Spleen (tissue), 7 donors: ENCODE measurements around the gene ACSS3.

ENCODE experiments used
- CTCF ChIP-seq, 11 experiments: fragments of 200-600 bp in 7 of 11; fragments of 450-650 bp in 4 of 11; sonication (generic) in 4 of 11; IDR thresholded peaks in 8 of 11; conservative IDR thresholded peaks in 3 of 11; 1 replicate in 7 of 11; 2 replicates in 4 of 11; pipeline versions ENCODE4 v1.4.0 to v1.8.0; 2016 to 2021; ENCODE audit warnings: antibody characterized with exemption in 11 of 11, inconsistent platforms in 4 of 11, mild to moderate bottlenecking in 1 of 11
- POLR2A ChIP-seq, 3 donors: fragments of 450-650 bp; IDR thresholded peaks; one replicate each; pipeline ENCODE4 v1.5.1; 2017; ENCODE audit warnings: antibody characterized with exemption in 3 of 3, mild to moderate bottlenecking in 1 of 3
- POLR2AphosphoS5 ChIP-seq, 3 donors: sonication (generic); formaldehyde crosslinking; IDR thresholded peaks; one replicate each; pipeline ENCODE4 v1.5.1; 2017; ENCODE audit warnings: antibody characterized with exemption in 3 of 3
- donor health status: DM: no; HTN: no; CAD: no; lungs with moderate emphysema.
- donor health status: DM: no; HTN: no; CAD: no.
- donor health status: DM: no; HTN: no; CAD: no.

GRCh38 chr12:81203671-81204204 is 125.9 kb downstream of the ACSS3 start:
- TF ChIP-seq CTCF (IDR thresholded peaks at IDR 0.05 in 8 of 11, conservative IDR thresholded peaks at IDR 0.05 in 3 of 11) (no peak), POLR2A (IDR thresholded peaks at IDR 0.05) (no peak), POLR2AphosphoS5 (IDR thresholded peaks at IDR 0.05) (no peak)
